CD14-positive monocyte (primary cell): ENCODE measurements around the gene PTGDR. TPM values are rescaled to one million over a fixed set of nuclear protein-coding genes. Genes with fewer than 3 reads are reported as not detected.

ENCODE experiments used
- DNase-seq, 3 donors: peaks; one replicate each; pipeline ENCODE4 v3.0.0-alpha.2; 2011 to 2022
- H2AFZ ChIP-seq: 2 replicates; pipeline ENCODE4 v1.6.0; 2012; ENCODE audit warnings: mild to moderate bottlenecking, low read depth, low read length, inconsistent platforms; ENCODE audit not compliant: insufficient read depth, poor library complexity, severe bottlenecking
- H3K27ac ChIP-seq, 2 donors: 1 replicate in 1 of 2; 2 replicates in 1 of 2; pipeline ENCODE4 v1.5.1; 2012 to 2013; ENCODE audit warnings: low read length in 2 of 2, control low read depth in 1 of 2, inconsistent platforms in 1 of 2, low read depth in 1 of 2, mild to moderate bottlenecking in 1 of 2
- H3K27me3 ChIP-seq, 2 donors: one replicate each; pipeline versions ENCODE4 v1.6.0 to v1.6.1; 2011 to 2013; ENCODE audit warnings: low read length in 2 of 2; ENCODE audit not compliant: control insufficient read depth in 2 of 2, insufficient read depth in 2 of 2
- H3K36me3 ChIP-seq, 2 donors: replicated peaks in 1 of 2; 1 replicate in 1 of 2; 2 replicates in 1 of 2; pipeline versions ENCODE4 v1.5.1 to v1.6.1; 2012 to 2013; ENCODE audit warnings: low read length in 2 of 2, control low read depth in 1 of 2, inconsistent platforms in 1 of 2, mild to moderate bottlenecking in 1 of 2; ENCODE audit not compliant: insufficient read depth in 2 of 2, control insufficient read depth in 1 of 2
- H3K4me1 ChIP-seq, 2 donors: 1 replicate in 1 of 2; 2 replicates in 1 of 2; pipeline versions ENCODE4 v1.5.1 to v1.6.1; 2012 to 2013; ENCODE audit warnings: low read length in 2 of 2, control low read depth in 1 of 2, inconsistent platforms in 1 of 2, mild to moderate bottlenecking in 1 of 2, moderate library complexity in 1 of 2; ENCODE audit not compliant: insufficient read depth in 2 of 2, control insufficient read depth in 1 of 2
- H3K4me2 ChIP-seq: replicated peaks from 2 replicates; pipeline ENCODE3; 2012; ENCODE audit warnings: low read length, moderate library complexity, mild to moderate bottlenecking; ENCODE audit not compliant: poor library complexity, severe bottlenecking; ENCODE audit errors: extremely low read depth
- H3K4me3 ChIP-seq, 3 experiments: fragments of 200-600 bp in 1 of 3; sonication (generic) in 1 of 3; replicated peaks in 1 of 3; 1 replicate in 2 of 3; 2 replicates in 1 of 3; pipeline ENCODE4 v1.5.1; 2011 to 2013; ENCODE audit warnings: low read length in 3 of 3, mild to moderate bottlenecking in 3 of 3, control low read depth in 2 of 3, low read depth in 2 of 3, inconsistent platforms in 1 of 3, moderate library complexity in 1 of 3
- H3K79me2 ChIP-seq: 2 replicates; pipeline ENCODE4 v1.6.0; 2012; ENCODE audit warnings: mild to moderate bottlenecking, control low read depth, inconsistent platforms, low read length, moderate library complexity; ENCODE audit not compliant: insufficient read depth
- H3K9ac ChIP-seq: 2 replicates; pipeline ENCODE4 v1.6.0; 2017; ENCODE audit warnings: low read length, mild to moderate bottlenecking; ENCODE audit not compliant: insufficient read depth, poor library complexity, severe bottlenecking
- H3K9me3 ChIP-seq, 2 donors: replicated peaks in 1 of 2; 1 replicate in 1 of 2; 2 replicates in 1 of 2; pipeline versions ENCODE4 v1.5.1 to v1.6.1; 2012 to 2013; ENCODE audit warnings: low read length in 2 of 2, control low read depth in 1 of 2; ENCODE audit not compliant: control insufficient read depth in 1 of 2, insufficient read depth in 1 of 2
- H4K20me1 ChIP-seq: 2 replicates; pipeline ENCODE4 v1.6.0; 2012; ENCODE audit warnings: mild to moderate bottlenecking, low read length, control low read depth, moderate library complexity; ENCODE audit not compliant: insufficient read depth
- H3K27ac Mint-ChIP-seq, 7 donors: one replicate each; pipeline ENCODE4 v1.8.0; 2020; ENCODE audit warnings: mild to moderate bottlenecking in 7 of 7, mixed read lengths in 7 of 7, moderate library complexity in 6 of 7, inconsistent platforms in 2 of 7
- H3K27me3 Mint-ChIP-seq, 3 donors: one replicate each; pipeline ENCODE4 v1.8.0; 2021 to 2022; ENCODE audit warnings: low read depth in 3 of 3, mild to moderate bottlenecking in 3 of 3, mixed read lengths in 3 of 3, moderate library complexity in 3 of 3, inconsistent platforms in 1 of 3
- H3K36me3 Mint-ChIP-seq, 2 donors: one replicate each; pipeline ENCODE4 v1.8.0; 2020; ENCODE audit warnings: mixed read lengths in 2 of 2, inconsistent platforms in 1 of 2, mild to moderate bottlenecking in 1 of 2
- H3K4me1 Mint-ChIP-seq: one replicate; pipeline ENCODE4 v1.8.0; 2020; ENCODE audit warnings: mild to moderate bottlenecking, mixed read lengths
- H3K4me3 Mint-ChIP-seq, 2 donors: one replicate each; pipeline ENCODE4 v1.8.0; 2020; ENCODE audit warnings: mild to moderate bottlenecking in 2 of 2, mixed read lengths in 2 of 2, moderate library complexity in 1 of 2
- H3K9me3 Mint-ChIP-seq, 7 donors: one replicate each; pipeline ENCODE4 v1.8.0; 2020 to 2022; ENCODE audit warnings: mixed read lengths in 7 of 7, mild to moderate bottlenecking in 6 of 7, moderate library complexity in 6 of 7, inconsistent platforms in 2 of 7
- WGBS: methylation state at CpG from one replicate; pipeline ENCODE4 v1.1.5; 2013; ENCODE audit warnings: missing lambda C conversion rate; ENCODE audit not compliant: insufficient coverage; 5-methylcytosine and 5-hydroxymethylcytosine counted together
- intact Hi-C, 2 donors: fragments of 100-400 bp; cut with micrococcal nuclease; formaldehyde crosslinking; loops; one replicate each; pipeline versions ENCODE4 v1.15.0 to v1.15.1; 2023
- polyA plus RNA-seq, 3 donors: library from polyadenylated mRNA; depleted of rRNA in 1 of 3; unstranded in 2 of 3; stranded (reverse) in 1 of 3; fragments of 300-500 nt in 2 of 3; fragments of >200 nt in 1 of 3; fragmentation: Illumina TruSeq in 2 of 3; gene quantifications; 1 replicate in 2 of 3; 2 replicates in 1 of 3; pipeline ENCODE4 v1.2.3, GENCODE V29; 2012 to 2021
- TF ChIP-seq, protein P1 (sequence below): fragments of 200-600 bp; IDR thresholded peaks from one replicate; pipeline ENCODE4 v1.8.0; 2022; ENCODE audit warnings: antibody characterized with exemption, mild to moderate bottlenecking

The PTGDR gene
- polyA plus RNA-seq, 3 donors = not detected

DNA sequence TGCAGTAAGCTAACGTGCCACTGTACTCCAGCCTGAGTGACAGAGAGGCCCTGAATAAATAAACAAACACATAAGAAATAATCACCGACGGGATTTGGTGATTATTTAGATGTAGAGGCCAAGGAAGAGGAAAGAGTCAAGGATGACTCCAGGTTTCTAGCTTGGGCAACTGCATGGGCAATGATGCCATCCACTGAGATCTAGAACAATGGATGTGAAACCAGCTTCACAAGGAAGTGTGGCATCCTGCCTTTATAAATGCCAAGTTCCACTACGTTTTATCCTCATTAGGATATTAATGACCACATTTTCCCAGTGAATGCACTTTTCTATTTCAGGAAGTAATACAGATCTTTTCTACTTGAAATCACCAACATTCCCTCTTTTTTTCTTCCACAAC is 35.7 kb downstream of the PTGDR start:
- Mint-ChIP-seq H3K9me3 (peaks cover 0 to 3% (median 0%) of the 10 kb centered on the region in 7 donors), H3K27me3 (peaks cover 2 to 5% (median 3%) of the 10 kb centered on the region in 3 donors), H3K4me1 (peaks cover 41% of the 10 kb centered on the region), H3K36me3 (peaks cover 3% of the 10 kb centered on the region in 2 donors), H3K27ac (peak overlapping the region in 3 of 7 donors; percentile 8 to 36 (median 27)), H3K4me3 (no peak overlapping the region)
- Histone ChIP-seq H2AFZ (no peak overlapping the region), H3K27me3 (no peaks in the 10 kb centered on the region), H3K4me3 (no peak overlapping the region), H3K4me1 (peaks cover 19 to 34% of the 10 kb centered on the region in 2 donors), H3K27ac (no peak overlapping the region), H3K9ac (no peak overlapping the region), H3K9me3 (no peaks in the 10 kb centered on the region), H4K20me1 (no peaks in the 10 kb centered on the region), H3K79me2 (no peaks in the 10 kb centered on the region), H3K4me2 (no peak overlapping the region), H3K36me3 (no peaks in the 10 kb centered on the region)
- intact Hi-C loops = loop anchor here in 1 of 2 donors (10.0 kb wide), 1 partner anchor 52 kb away; no protein-coding TSS in a partner anchor
- TF ChIP-seq, protein P1, sequence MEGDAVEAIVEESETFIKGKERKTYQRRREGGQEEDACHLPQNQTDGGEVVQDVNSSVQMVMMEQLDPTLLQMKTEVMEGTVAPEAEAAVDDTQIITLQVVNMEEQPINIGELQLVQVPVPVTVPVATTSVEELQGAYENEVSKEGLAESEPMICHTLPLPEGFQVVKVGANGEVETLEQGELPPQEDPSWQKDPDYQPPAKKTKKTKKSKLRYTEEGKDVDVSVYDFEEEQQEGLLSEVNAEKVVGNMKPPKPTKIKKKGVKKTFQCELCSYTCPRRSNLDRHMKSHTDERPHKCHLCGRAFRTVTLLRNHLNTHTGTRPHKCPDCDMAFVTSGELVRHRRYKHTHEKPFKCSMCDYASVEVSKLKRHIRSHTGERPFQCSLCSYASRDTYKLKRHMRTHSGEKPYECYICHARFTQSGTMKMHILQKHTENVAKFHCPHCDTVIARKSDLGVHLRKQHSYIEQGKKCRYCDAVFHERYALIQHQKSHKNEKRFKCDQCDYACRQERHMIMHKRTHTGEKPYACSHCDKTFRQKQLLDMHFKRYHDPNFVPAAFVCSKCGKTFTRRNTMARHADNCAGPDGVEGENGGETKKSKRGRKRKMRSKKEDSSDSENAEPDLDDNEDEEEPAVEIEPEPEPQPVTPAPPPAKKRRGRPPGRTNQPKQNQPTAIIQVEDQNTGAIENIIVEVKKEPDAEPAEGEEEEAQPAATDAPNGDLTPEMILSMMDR = no peak
- peak in 2 of 3 donors; percentile 39 to 63 for DNase-seq
- WGBS = 8% methylated on average over 1 of the region's 4 CpGs

DNA sequence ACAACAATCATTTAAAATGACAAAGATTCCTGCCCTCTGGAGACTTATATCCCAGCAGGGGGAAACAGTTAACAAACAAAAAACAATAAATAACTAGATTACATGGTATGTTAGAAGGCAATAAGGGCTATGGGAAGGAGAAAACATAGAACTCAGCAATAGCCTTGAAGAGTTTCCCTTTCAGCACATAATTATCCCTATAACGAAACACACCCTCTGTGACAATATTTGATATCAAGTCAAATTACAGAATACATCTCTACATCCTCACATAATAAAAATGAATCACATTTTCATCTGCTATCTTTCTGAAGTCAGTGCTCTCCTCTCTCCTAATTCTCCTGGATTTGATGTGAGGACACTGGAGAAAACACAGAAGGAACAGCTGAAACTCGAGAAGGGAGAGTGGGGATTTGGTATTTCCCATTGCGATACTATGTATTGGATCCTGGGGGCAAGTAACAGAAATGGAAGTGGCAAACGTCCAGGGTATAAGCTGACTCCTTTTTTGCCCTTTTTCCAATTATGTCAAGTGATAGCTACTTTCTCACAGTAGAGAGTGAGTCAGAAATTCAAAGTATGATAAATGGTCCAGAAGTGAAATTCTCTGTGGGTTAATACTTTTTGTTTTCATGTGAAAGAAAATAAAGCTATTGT is 36.9 kb downstream of the PTGDR start:
- H4K20me1 ChIP-seq = no peaks in the 10 kb centered on the region

More for the DNA sequence above, 36.9 kb downstream of the PTGDR start:
- 100% methylated on average over 3 of the region's 4 CpGs for WGBS
- Histone ChIP-seq H3K27me3 (no peaks in the 10 kb centered on the region), H2AFZ (no peak overlapping the region), H3K36me3 (no peaks in the 10 kb centered on the region), H3K4me1 (peaks cover 30 to 45% of the 10 kb centered on the region in 2 donors), H3K9me3 (no peaks in the 10 kb centered on the region), H3K9ac (no peak overlapping the region), H3K79me2 (peaks cover 3% of the 10 kb centered on the region), H3K4me2 (no peak overlapping the region), H3K27ac (no peak overlapping the region), H3K4me3 (no peak overlapping the region)
- Mint-ChIP-seq H3K27me3 (peaks cover 2 to 7% (median 3%) of the 10 kb centered on the region in 3 donors), H3K4me1 (peaks cover 49% of the 10 kb centered on the region), H3K36me3 (peaks cover 3 to 7% of the 10 kb centered on the region in 2 donors), H3K4me3 (no peak overlapping the region), H3K9me3 (peaks cover 0 to 3% (median 0%) of the 10 kb centered on the region in 7 donors), H3K27ac (no peak overlapping the region)
- intact Hi-C loops = loop anchor here in 1 of 2 donors (10.0 kb wide), 1 partner anchor 50 kb away; no protein-coding TSS in a partner anchor
- TF ChIP-seq, protein P1 = no peak
- no peak for DNase-seq
